ENCODE data around the gene ZBTB46.

The ZBTB46 gene

DNA sequence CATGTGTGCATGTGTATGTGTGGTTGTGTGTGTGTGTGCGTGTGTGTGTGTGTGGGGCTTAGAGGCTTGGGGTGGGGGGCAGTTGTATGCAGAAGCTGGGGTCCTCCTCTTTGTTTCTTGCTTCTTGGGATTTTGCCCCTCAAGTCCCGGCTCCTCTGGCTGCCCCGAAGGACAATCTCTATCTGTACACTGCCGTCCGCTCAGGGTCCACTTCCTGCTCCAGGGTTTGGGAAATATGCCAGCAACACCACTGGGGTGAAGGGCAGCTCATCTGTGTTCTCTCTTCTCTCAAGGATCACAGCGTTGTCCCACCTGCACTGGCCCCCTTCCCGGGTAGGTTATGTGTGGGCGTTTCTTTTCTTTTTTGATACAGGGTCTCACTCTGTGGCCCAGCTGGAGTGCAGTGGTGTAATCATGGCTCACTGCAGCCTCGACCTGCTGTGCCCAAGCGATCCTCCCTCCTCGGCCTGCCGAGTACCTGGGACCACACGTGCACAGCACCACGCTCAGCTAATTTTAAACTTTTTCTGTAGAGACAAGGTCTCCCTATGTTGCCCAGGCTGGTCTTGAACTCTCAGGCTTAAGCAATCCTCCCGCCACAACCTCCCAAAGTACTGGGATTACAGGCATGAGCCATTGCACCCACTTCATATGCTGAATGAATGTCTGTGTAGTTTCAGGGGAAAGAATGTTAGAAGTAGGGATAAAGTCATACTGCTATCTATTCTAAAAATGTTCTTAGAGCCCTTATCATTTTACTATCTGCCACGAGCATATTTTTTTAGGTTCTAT is 65.8 kb downstream of the ZBTB46 start:
- DNase-seq: no peak

DNA sequence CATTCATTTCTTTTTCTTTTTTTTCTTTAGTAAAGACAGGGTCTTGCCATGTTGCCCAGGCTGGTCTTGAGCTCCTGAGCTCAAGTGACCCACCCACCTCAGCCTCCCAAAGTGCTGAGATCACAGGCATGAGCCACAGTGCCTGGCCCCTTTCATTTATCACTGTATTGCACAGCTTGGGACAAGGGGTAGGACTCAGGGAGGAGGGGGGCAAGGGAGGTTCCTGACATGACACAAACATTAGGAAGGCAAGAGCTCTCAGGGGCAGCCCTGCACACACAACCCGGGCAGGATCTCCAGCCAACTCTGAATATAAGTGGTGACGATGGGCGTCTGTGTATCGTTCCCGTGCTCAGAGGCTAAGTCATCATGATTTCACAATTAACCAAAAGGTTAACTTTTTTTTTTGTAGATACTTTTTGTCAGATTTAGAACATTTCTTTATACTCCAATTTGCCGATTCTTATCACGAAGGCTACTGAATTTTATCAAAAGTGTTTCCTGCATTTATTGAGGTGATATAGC is 71.6 kb downstream of the ZBTB46 start:
- DNase-seq: no peak

DNA sequence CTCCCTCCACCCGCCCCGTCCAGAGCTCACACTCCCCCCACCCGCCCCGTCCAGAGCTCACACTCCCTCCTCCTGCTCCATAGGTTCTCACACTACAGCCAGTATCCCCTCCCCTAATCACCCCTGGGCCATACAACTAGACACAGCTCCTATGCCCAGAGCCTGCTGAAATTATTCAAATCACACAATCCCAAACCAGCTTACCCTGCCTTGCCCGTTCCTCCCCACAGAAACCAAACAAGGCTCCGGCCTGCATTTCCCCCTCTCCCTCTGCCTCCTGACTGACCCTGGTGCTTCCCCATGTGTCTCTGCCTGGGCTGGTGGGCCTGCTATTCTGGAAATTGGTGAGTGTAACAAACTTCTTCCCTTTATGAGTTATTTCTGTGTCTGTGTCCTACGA is 72.9 kb downstream of the ZBTB46 start:
- DNase-seq: no peak

DNA sequence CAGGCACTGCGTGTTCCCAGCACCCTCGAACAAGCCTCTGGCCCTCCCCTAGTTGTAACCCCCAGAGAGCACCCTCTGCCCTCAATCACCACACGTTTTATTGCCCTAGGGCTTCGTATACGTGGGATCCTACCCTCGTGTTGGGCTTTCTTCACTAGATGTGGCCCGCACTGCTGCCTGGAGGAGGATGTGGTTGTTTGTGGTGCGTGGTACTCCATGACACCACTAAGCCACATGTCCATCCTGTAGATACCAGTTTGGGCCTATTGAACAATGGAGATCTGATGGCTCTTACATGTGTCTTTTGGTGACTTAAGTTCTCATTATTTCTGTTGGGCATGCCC is 74.4 kb downstream of the ZBTB46 start:
- DNase-seq: no peak

- DNase-seq: no peak
Measured at GRCh38 chr20:63755933-63756647, 75.0 kb downstream of the ZBTB46 start.

- DNase-seq: no peak
Measured at GRCh38 chr20:63754008-63754407, 77.1 kb downstream of the ZBTB46 start.

GRCh38 chr20:63753381-63753780 is 77.7 kb downstream of the ZBTB46 start:
- DNase-seq: no peak

GRCh38 chr20:63752411-63753101 is 78.5 kb downstream of the ZBTB46 start:
- peak; percentile 78 for DNase-seq

DNA sequence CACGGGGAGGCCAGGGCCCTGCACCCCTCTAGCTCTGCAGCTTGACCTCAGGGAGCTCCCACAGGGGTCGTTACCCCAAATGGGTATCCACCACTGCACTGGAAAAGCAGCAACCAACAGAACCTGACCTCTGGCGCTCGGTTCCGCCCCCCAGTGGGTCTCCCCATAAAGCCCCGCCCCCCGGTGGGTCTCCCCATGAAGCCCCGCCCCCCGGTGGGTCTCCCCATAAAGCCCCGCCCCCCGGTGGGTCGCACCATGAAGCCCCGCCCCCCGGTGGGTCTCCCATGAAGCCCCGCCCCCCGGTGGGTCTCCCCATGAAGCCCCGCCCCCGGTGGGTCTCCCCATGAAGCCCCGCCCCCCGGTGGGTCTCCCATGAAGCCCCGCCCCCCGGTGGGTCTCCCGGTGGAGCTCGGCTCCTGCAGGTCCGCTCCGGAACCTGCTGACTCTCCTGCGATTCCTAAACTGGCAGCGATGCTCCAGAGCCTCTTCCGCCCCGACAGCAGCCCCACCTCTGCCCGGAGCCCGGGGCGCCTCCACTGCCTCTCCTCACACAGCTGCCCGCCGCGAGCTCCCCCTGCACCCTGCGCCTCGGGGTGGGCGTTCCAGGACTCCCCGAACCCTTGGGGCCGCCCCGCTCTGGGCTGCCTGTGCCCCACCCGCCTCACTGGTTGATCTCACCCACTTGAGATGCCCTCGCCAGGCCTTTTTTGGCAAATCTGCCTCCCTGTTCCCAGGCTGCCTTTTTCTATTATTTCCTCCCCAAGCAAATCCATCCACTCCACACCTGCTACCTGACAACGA is 79.4 kb downstream of the ZBTB46 start:
- DNase-seq: peak; percentile 76

- DNase-seq: peak; percentile 79
Measured at GRCh38 chr20:63750807-63751470, 80.1 kb downstream of the ZBTB46 start.

DNA sequence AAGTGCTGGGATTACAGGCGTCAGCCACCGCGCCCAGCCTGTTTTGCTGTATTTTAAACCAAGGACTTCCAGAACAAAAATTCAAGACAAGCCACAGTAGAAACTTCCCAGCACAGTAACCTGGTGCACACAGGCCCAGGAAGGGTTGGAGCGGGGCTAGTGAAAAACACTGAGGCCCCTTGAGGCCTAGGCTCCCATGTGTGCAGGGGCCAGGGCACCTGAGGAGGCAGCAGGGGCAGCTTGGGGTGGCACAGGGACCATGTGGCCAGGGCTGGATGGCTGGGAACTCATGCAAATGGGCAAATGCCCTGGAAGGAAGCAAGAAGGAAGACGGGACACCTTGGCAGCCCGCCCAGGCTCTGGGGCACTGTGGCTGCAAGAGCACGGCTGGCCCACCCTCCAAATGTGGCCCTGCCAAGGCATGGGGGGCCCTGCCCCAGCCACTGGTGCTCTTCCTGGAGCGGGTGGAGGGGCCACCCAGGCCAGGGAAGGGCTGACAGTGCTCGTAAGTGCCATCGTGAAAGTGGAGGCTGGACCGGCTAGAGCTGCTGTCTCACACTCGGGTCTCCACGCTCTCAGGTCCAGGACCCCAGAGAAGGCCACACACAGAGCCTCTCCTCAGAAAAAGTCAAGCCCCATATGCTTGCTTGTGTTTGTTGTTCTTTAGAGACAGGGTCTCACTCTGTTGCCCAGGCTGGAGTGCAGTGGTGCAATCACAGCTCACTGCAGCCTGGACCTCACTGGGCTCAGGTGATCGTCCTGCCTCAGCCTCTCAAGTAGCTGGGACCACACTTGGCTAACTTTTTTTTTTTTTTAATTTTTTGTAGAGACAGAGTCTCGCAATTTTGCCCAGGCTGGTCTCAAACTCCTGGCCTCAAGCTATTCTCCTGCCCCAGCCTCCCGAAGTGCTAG is 81.2 kb downstream of the ZBTB46 start:
- DNase-seq: no peak

- DNase-seq: no peak
Measured at GRCh38 chr20:63748934-63749270, 82.2 kb downstream of the ZBTB46 start.

GRCh38 chr20:63748070-63748933 is 82.8 kb downstream of the ZBTB46 start:
- no peak for DNase-seq

DNA sequence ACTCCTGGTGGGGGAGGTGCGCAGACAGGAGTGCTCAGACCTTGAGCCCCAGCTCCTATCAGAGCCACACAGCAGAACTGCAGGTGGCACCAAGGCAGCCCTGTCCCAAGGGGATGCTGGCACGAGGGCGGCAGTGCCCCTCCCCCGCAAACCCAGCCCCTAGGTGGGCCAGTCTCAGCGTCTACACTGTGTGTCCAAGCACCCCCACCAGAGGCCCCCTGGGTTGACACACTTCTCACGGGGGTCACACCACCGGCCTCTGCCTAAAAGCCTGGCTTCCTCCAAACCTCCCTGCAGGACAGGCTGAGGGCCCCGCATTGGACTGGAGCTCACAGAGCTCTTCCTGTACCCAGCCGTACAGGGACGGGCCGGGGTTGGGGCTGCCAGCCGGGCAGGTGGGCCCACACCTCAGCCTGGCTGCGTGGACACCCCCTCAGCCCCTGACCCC is 83.4 kb downstream of the ZBTB46 start:
- no peak for DNase-seq

DNA sequence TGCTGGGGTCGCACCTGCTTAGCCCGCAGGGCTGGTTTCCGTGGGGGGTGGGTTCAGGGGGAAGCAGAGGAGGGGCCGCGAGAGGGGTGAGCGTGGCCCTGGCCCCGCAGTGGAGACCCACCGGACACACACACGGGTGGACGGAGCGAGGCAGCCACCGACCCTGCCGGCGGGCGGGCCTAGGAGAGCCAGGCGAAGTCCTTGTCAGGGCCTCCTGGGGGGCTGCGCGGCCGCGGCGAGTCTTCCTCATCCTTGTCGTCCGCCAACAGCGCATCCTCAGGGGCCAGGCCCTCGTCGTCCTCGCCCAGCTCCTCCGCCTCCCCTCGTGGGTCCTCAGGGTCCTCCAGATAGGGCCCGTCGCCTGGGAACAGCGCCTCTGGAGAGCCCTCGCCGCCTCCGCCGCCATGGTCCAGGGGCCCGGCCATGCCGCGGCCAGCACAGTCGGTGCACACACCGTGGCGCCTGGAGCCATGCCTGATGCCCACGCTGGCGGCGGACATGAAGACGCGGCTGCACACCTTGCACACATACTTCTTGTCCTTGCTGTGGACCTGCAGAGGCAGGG is 84.2 kb downstream of the ZBTB46 start:
- no peak for DNase-seq

GRCh38 chr20:63745961-63746731 is 84.9 kb downstream of the ZBTB46 start:
- DNase-seq: no peak

GRCh38 chr20:63745424-63745805 is 85.6 kb downstream of the ZBTB46 start:
- DNase-seq: no peak

- no peak for DNase-seq
Measured at GRCh38 chr20:63744574-63745423, 86.3 kb downstream of the ZBTB46 start.
